Right lobe of liver (tissue), 4 donors: Measurements from ENCODE around the gene HINT2.

Experiments used
- CTCF ChIP-seq, 4 donors: fragments of 200-600 bp in 3 of 4; fragments of 450-650 bp in 1 of 4; IDR thresholded peaks; one replicate each; pipeline versions ENCODE4 v1.5.1 to v1.8.0; 2016 to 2022; ENCODE audit warnings: antibody characterized with exemption in 4 of 4, mild to moderate bottlenecking in 2 of 4
- POLR2A ChIP-seq: fragments of 450-650 bp; IDR thresholded peaks from one replicate; pipeline ENCODE4 v1.6.1; 2017; ENCODE audit warnings: antibody characterized with exemption, mild to moderate bottlenecking
- donor health status: DM: no; HTN: no; CAD: no.
- donor health status: DM: no; HTN: no; CAD: no.
- donor health status: DM: no; HTN: yes; CAD: no.

DNA sequence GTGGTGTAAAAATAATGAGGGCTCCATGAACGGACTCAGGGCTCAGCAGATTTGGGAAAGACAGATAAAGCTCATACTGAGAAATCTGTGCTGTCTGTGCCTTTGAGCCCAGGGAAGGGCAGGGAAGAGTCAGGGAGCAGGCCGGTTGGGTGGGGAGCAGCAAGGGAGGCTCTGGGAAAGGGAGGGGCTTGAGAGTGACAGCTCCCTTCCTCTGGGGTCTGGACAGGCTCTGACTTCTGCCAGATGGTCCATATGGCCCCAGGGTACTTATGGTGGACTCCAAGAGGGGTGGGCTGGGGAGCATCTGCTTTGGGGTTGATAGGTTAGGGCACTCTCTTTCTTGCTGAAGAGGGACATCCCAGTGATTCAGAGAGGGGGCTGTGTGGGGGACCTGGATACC is 21.4 kb downstream of the HINT2 start:
- TF ChIP-seq POLR2A (no peak), CTCF (IDR thresholded peaks at IDR 0.05) (no peak)
